Activated CD8-positive, alpha-beta memory T cell treated with anti-CD3 and anti-CD28 coated beads, Interleukin-2, amount 50 U/mL, for 24 hours (primary cell): ENCODE measurements around the gene MRPL18.
"Not testable (repeated sequence)": the region's sequence is repeated elsewhere in the genome, so short reads cannot be mapped to it uniquely, and the experiment has no call there.

ENCODE experiments used
- DNase-seq: peaks from one replicate; pipeline ENCODE4 v3.0.0-alpha.2; 2020; ENCODE audit errors: extremely low read depth

The MRPL18 gene

GRCh38 chr6:159790149-159790955 lies at the start of gene MRPL18:
MRPL18 (plus strand) TSS chr6:159790467; CDS start chr6:159790588, 121 bp downstream.
- peak; percentile 74 for DNase-seq

DNA sequence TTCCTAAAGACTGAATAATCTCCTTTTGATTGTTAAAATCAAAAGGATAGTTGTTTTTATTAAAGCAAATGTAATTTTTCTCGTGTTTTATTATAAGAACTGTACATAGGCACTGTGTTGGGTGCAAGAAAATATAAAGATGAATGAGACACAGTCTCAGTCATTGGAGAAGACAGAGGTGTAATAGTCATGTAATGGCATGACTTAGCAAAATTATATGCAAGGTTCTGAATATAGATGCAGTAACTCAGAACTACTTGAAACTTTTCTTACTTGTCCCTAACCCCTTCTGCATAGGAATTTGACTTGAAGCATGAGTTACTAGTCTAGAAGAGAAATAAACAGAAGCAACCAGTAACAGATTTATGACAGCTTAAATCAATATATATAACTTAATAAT lies 48.1 kb upstream of the MRPL18 start:
- no peak for DNase-seq

GRCh38 chr6:159745081-159745480 lies 45.2 kb upstream of the MRPL18 start:
- no peak for DNase-seq

GRCh38 chr6:159746759-159747158 lies 43.5 kb upstream of the MRPL18 start:
- DNase-seq: no peak

DNA sequence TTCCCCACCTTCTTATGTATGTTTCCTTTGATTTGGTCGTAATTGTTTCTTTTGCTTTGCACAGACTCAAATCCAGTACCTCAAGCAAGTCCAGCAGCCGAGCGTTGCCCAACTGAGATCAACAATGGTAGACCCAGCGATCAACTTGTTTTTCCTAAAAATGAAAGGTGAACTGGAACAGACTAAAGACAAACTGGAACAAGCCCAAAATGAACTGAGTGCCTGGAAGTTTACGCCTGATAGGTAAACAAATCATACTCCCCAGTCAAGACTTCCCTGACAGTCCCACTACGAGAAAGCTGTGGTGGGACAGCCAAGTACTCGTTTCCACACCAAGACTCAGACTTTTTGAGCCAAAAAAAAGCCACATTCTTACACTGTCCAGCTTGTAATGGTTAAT lies 42.1 kb upstream of the MRPL18 start:
- DNase-seq: not testable (repeated sequence)

DNA sequence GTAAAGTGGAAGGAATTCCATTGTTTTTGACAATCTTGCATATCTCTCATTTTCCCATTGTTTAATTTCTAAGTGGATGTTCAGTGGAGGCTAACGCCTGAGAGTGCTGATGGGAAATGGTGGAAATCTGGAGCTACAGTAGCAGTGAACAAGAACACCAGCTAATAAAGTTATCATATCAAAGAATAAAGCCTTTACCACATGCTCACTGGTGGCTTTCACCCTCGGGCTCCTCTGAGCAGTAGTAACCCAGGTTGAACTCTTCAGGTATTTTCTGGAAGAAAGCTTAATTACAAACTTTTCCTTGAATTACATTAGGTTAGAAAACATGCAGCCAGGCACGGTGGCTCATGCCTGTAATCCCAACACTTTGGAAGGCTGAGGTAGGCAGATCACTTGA lies 38.8 kb upstream of the MRPL18 start:
- DNase-seq: no peak

- no peak for DNase-seq
Measured at GRCh38 chr6:159753081-159753872, 37.0 kb upstream of the MRPL18 start.

- no peak for DNase-seq
Measured at GRCh38 chr6:159754401-159754800, 35.9 kb upstream of the MRPL18 start.

- DNase-seq: no peak
Measured at GRCh38 chr6:159754959-159755914, 35.0 kb upstream of the MRPL18 start.

GRCh38 chr6:159756508-159756907 lies 33.8 kb upstream of the MRPL18 start:
- no peak for DNase-seq

DNA sequence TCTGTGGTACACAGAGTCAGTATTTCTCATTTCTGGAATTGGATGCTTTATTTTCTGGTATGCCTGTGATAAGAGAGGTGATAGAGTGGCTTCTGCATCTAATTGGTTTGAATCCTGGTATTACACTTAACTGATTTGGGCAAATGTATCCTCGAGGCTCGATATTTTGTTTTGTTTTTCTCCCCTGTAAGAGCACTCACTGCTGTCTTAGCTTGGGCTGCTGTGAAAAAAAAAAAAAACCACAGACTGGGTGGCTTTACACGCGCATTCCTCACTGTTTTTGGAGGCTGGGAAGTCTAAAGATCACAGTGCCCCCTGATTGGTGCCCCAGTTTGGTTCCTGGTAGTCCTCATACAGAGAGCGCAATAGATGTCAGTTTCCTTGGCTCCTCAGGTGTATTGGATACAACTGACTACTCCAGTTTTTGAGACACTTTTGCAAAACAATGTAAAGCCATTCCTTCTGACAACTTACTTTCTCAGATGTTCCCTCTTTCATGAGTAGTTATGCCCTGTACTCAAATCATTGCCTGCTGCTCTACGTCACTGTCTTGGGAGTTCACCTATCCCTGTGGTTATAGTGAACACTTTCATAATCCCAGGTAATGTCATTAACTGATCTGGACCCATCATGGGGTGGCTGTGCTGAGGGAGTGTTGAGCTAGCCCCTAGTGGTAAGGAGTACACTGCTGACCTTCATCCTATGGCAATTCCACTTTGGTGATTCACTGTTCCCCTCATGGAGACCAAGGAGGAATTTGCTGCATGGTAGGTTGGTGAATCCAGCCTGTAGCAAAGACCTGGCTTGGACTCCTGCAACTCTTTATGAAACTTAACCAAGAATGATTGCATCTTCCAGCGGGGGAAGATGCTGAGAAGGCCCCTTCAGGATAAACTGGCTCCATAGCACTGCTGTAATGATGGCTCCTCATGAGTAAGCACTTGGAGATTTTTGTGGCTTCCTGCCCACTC lies 32.0 kb upstream of the MRPL18 start:
- no peak for DNase-seq

- no peak for DNase-seq
Measured at GRCh38 chr6:159759645-159760044, 30.6 kb upstream of the MRPL18 start.

GRCh38 chr6:159760602-159761057 lies 29.6 kb upstream of the MRPL18 start:
- DNase-seq: no peak

- DNase-seq: no peak
Measured at GRCh38 chr6:159761129-159761872, 29.0 kb upstream of the MRPL18 start.

DNA sequence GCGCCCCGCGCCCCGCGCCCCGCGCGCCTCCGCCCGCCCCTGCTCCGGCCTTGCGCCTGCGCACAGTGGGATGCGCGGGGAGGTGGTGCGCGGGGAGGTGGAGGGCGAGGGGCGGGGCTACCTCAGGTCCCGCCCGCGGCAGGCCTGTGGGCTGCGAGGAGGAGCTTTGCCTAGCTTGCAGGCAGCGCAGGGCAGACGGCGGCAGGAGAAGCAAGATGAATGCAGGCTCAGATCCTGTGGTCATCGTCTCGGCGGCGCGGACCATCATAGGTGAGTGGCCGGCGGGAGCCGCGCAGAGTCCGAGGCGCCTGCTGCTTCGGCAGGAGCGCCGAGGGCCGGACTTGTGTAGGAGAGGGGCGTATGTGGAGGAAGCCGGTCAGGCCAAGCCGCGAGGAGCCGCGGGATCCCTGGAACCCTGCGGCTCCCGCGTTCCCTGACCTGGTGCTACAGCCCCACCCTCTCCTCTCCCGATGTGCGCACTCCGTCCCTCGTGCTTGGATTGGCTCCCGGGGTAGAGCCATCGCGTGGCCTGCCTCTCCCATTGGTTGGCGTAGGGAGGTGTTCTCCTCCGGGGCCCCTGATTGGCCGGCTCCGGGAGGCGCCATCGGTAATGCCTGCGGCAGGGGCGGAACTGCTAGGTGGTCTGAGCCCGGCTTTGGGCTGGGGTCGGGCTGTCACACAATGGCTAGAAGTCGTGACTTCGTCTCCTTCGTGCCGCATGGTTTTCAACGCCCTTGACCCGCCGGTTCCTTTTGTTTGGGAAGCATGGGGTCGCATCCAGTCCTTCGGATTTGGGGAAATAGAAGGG lies 28.2 kb upstream of the MRPL18 start, which contains the start of gene ACAT2:
Gene ACAT2, plus strand, starts transcription at position 173 of the 808 bp plus-strand sequence. Its CDS starts 43 bp downstream, at position 216.
- DNase-seq: peak; percentile 86

GRCh38 chr6:159762681-159763293 lies 27.5 kb upstream of the MRPL18 start:
- DNase-seq: no peak

DNA sequence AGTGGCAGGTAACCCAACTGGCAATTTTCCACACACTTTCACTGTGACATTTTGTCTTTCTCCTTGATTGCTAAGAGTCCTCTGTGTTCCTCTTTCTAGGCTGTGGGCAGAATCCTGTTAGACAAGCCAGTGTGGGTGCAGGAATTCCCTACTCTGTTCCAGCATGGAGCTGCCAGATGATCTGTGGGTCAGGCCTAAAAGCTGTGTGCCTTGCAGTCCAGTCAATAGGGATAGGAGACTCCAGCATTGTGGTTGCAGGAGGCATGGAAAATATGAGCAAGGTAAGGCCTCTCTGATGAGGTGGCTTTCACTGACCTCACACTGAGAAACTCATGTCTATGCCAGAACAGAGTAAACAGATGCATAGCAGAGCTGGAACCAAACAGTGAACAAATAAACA lies 23.4 kb upstream of the MRPL18 start:
- no peak for DNase-seq

DNA sequence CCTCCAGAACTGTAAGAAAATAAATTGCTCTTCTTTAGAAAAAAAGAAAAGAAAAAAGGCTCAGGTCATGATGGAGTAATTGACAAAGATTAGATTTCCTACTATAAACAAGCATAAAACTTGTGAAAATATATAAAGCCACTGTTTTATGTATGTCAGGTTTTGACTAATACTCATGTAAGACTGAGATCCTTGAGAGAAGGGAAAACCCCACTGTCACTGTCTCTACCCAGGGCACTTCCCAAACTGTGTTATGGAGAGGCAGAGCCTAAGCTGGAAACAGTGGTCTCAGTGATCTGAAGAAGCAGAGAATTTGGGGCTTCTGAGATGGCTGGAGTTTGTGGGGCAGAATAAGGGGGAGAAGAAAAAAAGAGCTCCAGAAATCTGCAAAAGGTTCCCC lies 20.8 kb upstream of the MRPL18 start:
- DNase-seq: no peak
